H1 (cell line): ENCODE results near the gene RASA4B. TPM values are rescaled to one million over a fixed set of nuclear protein-coding genes. Genes with fewer than 3 reads are reported as not detected.

ENCODE experiments used
- CTCF ChIA-PET: fragments of 300-600 bp; sonication (Branson Sonifier 250); formaldehyde crosslinking; loops from one replicate; lab custom pipeline; 2021; ENCODE audit not compliant: partially characterized antibody; lab: Charles Lee
- POLR2A ChIA-PET: fragments of 300-600 bp; sonication (Branson Sonifier 250); formaldehyde crosslinking; loops from one replicate; lab custom pipeline; 2021; ENCODE audit warnings: inconsistent platforms; ENCODE audit not compliant: partially characterized antibody; lab: Charles Lee
- DNase-seq, 2 experiments: peaks; one replicate each; pipeline versions ENCODE4 v3.0.0 to v3.0.0-alpha.2; 2010 to 2022; ENCODE audit warnings: low spot score in 2 of 2, low read depth in 1 of 2, mixed read lengths in 1 of 2
- FAIRE-seq: peaks from 2 replicates; lab custom pipeline; 2011; peaks lifted over from hg19 to GRCh38; lab: Jason Lieb, UNC
- H2AFZ ChIP-seq: 2 replicates; pipeline ENCODE4 v1.8.1; 2012; ENCODE audit warnings: low read length, inconsistent platforms
- H2AK5ac ChIP-seq: 2 replicates; pipeline ENCODE4 v1.6.1; 2013; ENCODE audit warnings: low read depth, low read length
- H2BK120ac ChIP-seq: replicated peaks from 2 replicates; pipeline ENCODE3; 2013; ENCODE audit warnings: low read depth, low read length, inconsistent platforms
- H2BK12ac ChIP-seq: 2 replicates; pipeline ENCODE4 v1.6.1; 2013; ENCODE audit warnings: low read depth, low read length
- H2BK15ac ChIP-seq: 2 replicates; pipeline ENCODE4 v1.6.1; 2013; ENCODE audit warnings: low read length
- H2BK20ac ChIP-seq: 2 replicates; pipeline ENCODE4 v1.6.1; 2013; ENCODE audit warnings: low read length
- H2BK5ac ChIP-seq: 2 replicates; pipeline ENCODE4 v1.6.1; 2013; ENCODE audit warnings: low read depth, low read length
- H3K14ac ChIP-seq: 2 replicates; pipeline ENCODE4 v1.6.1; 2013; ENCODE audit warnings: inconsistent platforms; ENCODE audit not compliant: insufficient read length
- H3K18ac ChIP-seq: 2 replicates; pipeline ENCODE4 v1.6.1; 2013; ENCODE audit warnings: low read length; ENCODE audit errors: extremely low read depth
- H3K23ac ChIP-seq: 2 replicates; pipeline ENCODE4 v1.6.1; 2013; ENCODE audit warnings: inconsistent platforms; ENCODE audit not compliant: insufficient read length
- H3K23me2 ChIP-seq: 2 replicates; pipeline ENCODE4 v1.6.1; 2013; ENCODE audit warnings: low read depth, low read length
- H3K27ac ChIP-seq: 2 replicates; pipeline ENCODE4 v1.6.1; 2011; ENCODE audit warnings: low read depth, low read length, inconsistent platforms
- H3K27me3 ChIP-seq, 4 experiments: replicated peaks in 1 of 4; 1 replicate in 1 of 4; 2 replicates in 3 of 4; pipeline versions ENCODE4 v1.6.1 to v1.8.1; 2011 to 2013; ENCODE audit warnings: low read length in 3 of 4, mild to moderate bottlenecking in 3 of 4, inconsistent platforms in 2 of 4, mixed read lengths in 2 of 4, moderate library complexity in 1 of 4; ENCODE audit not compliant: control insufficient read depth in 3 of 4, insufficient read depth in 3 of 4; ENCODE audit errors: extremely low read depth in 1 of 4
- H3K36me3 ChIP-seq, 4 experiments: 2 replicates each; pipeline versions ENCODE4 v1.6.1 to v1.8.1; 2011 to 2013; ENCODE audit warnings: mild to moderate bottlenecking in 4 of 4, low read length in 3 of 4, moderate library complexity in 2 of 4, control low read depth in 1 of 4, inconsistent platforms in 1 of 4; ENCODE audit not compliant: insufficient read depth in 4 of 4, control insufficient read depth in 2 of 4
- H3K4ac ChIP-seq: replicated peaks from 2 replicates; pipeline ENCODE3; 2013; ENCODE audit warnings: low read length, low read depth, mixed read lengths, inconsistent platforms; ENCODE audit not compliant: insufficient read length
- H3K4me1 ChIP-seq, 4 experiments: replicated peaks in 1 of 4; 1 replicate in 1 of 4; 2 replicates in 3 of 4; pipeline versions ENCODE4 v1.6.1 to v1.8.1; 2011 to 2013; ENCODE audit warnings: low read length in 3 of 4, inconsistent platforms in 2 of 4, mixed read lengths in 1 of 4; ENCODE audit not compliant: insufficient read depth in 4 of 4, control insufficient read depth in 3 of 4
- H3K4me2 ChIP-seq, 2 experiments: 2 replicates each; pipeline versions ENCODE4 v1.6.1 to v1.8.1; 2011 to 2013; ENCODE audit warnings: low read depth in 2 of 2, low read length in 2 of 2, control low read depth in 1 of 2, inconsistent platforms in 1 of 2, mild to moderate bottlenecking in 1 of 2; ENCODE audit not compliant: insufficient read depth in 1 of 2
- H3K4me3 ChIP-seq, 4 experiments: fragments of 200-600, 300-600 bp in 1 of 4; sonication (generic), shearing (Covaris generic), sonication (Bioruptor Twin) in 1 of 4; 2 replicates each; pipeline versions ENCODE4 v1.5.1 to v1.8.1; 2011 to 2016; ENCODE audit warnings: low read length in 4 of 4, low read depth in 3 of 4, control low read depth in 2 of 4, inconsistent platforms in 2 of 4, mild to moderate bottlenecking in 2 of 4, mixed read lengths in 1 of 4, moderate library complexity in 1 of 4; ENCODE audit not compliant: insufficient read depth in 2 of 4; ENCODE audit errors: extremely low read depth in 1 of 4
- H3K56ac ChIP-seq: replicated peaks from 2 replicates; pipeline ENCODE3; 2013; ENCODE audit warnings: low read depth, mild to moderate bottlenecking, mixed read lengths, low read length, inconsistent platforms; ENCODE audit not compliant: insufficient read length
- H3K79me1 ChIP-seq: 2 replicates; pipeline ENCODE4 v1.6.1; 2013; ENCODE audit warnings: low read depth, low read length, control low read depth
- H3K79me2 ChIP-seq, 2 experiments: 2 replicates each; pipeline versions ENCODE4 v1.6.1 to v1.8.1; 2012 to 2013; ENCODE audit warnings: low read length in 2 of 2, mild to moderate bottlenecking in 2 of 2, inconsistent platforms in 1 of 2; ENCODE audit not compliant: insufficient read depth in 2 of 2, control insufficient read depth in 1 of 2
- H3K9ac ChIP-seq, 4 experiments: replicated peaks in 1 of 4; 1 replicate in 1 of 4; 2 replicates in 3 of 4; pipeline versions ENCODE4 v1.6.1 to v1.8.1; 2011 to 2013; ENCODE audit warnings: low read depth in 3 of 4, low read length in 3 of 4, control low read depth in 2 of 4, mild to moderate bottlenecking in 2 of 4, moderate library complexity in 2 of 4, inconsistent platforms in 1 of 4; ENCODE audit errors: extremely low read depth in 1 of 4
- H3K9me3 ChIP-seq, 2 experiments: 2 replicates each; pipeline versions ENCODE4 v1.6.1 to v1.8.1; 2012 to 2013; ENCODE audit warnings: mild to moderate bottlenecking in 2 of 2, moderate library complexity in 2 of 2, control low read depth in 1 of 2, inconsistent platforms in 1 of 2, low read depth in 1 of 2, low read length in 1 of 2, mixed read lengths in 1 of 2; ENCODE audit not compliant: insufficient read depth in 2 of 2
- H4K20me1 ChIP-seq, 2 experiments: replicated peaks in 1 of 2; 2 replicates each; pipeline versions ENCODE3 to v1.8.1; 2011 to 2013; ENCODE audit warnings: inconsistent platforms in 2 of 2, low read length in 2 of 2, mild to moderate bottlenecking in 1 of 2; ENCODE audit not compliant: insufficient read depth in 2 of 2, control insufficient read depth in 1 of 2
- H4K5ac ChIP-seq: 2 replicates; pipeline ENCODE4 v1.6.1; 2013; ENCODE audit warnings: low read length, low read depth, mixed read lengths, inconsistent platforms; ENCODE audit not compliant: insufficient read length
- H4K8ac ChIP-seq: 2 replicates; pipeline ENCODE4 v1.8.0; 2013; ENCODE audit warnings: mild to moderate bottlenecking, moderate library complexity, low read length, inconsistent platforms; ENCODE audit not compliant: insufficient read depth; ENCODE audit errors: extremely low read depth
- H4K91ac ChIP-seq: replicated peaks from 2 replicates; pipeline ENCODE3; 2013; ENCODE audit warnings: low read length, mixed read lengths, inconsistent platforms; ENCODE audit not compliant: insufficient read length
- HDAC2 ChIP-seq, 2 experiments: fragments of 300-600 bp in 1 of 2; sonication (generic) in 1 of 2; IDR thresholded peaks; 2 replicates each; pipeline ENCODE4 v1.6.1; 2011 to 2012; ENCODE audit warnings: low read depth in 2 of 2, low read length in 2 of 2, mild to moderate bottlenecking in 2 of 2, moderate library complexity in 2 of 2, borderline replicate concordance in 1 of 2, inconsistent platforms in 1 of 2
- WGBS, 2 experiments: shearing (Covaris generic) in 1 of 2; methylation state at CpG; one replicate each; pipeline versions ENCODE4 v1.1.6 to v1.1.7; 2013 to 2015; ENCODE audit warnings: low lambda C conversion rate in 2 of 2, mixed read lengths in 2 of 2, inconsistent platforms in 1 of 2, low coverage in 1 of 2, missing lambda C conversion rate in 1 of 2; ENCODE audit not compliant: insufficient replicate concordance in 2 of 2, insufficient coverage in 1 of 2, insufficient read length in 1 of 2; ENCODE audit errors: extremely low coverage in 1 of 2, missing lambda C conversion rate in 1 of 2; 5-methylcytosine and 5-hydroxymethylcytosine counted together
- polyA plus RNA-seq, 7 experiments: library from polyadenylated mRNA; depleted of rRNA in 3 of 7; stranded (reverse) in 5 of 7; unstranded in 2 of 7; fragments of >200 nt in 5 of 7; fragments of 200-250 nt in 2 of 7; gene quantifications; 1 replicate in 5 of 7; 2 replicates in 1 of 7; 4 replicates in 1 of 7; pipeline versions ENCODE4 v1.2.1 to v1.2.3, GENCODE V29; 2011 to 2013; ENCODE audit warnings: missing spikeins in 2 of 7, mixed read lengths in 2 of 7
- total RNA-seq: library from RNA; stranded (reverse); fragmentation: NEBNext Ultra II Directional; extraction: Animal tissue kit (Norgen Biotek cat#: 25700); gene quantifications from 2 replicates; pipeline ENCODE4 v1.2.1, GENCODE V29; 2021

The RASA4B gene
- total and polyA plus RNA-seq, 2 of the 8 experiments (the other 6 are each of a cell fraction or from before 2014, with no cell fraction given) = 3.4 to 6.7 TPM

- Histone ChIP-seq H3K4me1 (peaks cover 0 to 3% (median 0%) of the 10 kb centered on the region in 4 experiments; a peak in 2 of 7 replicates), H2BK12ac (no peak overlapping the region), H2BK15ac (no peak overlapping the region), H3K79me2 (no peaks in the 10 kb centered on the region), H4K20me1 (peaks cover 0 to 2% of the 10 kb centered on the region in 2 experiments), H2BK20ac (no peak overlapping the region), H3K79me1 (no peaks in the 10 kb centered on the region), H2BK5ac (no peak overlapping the region), H3K27me3 (no peaks in the 10 kb centered on the region; a peak in 1 of 7 replicates), H2AFZ (no peak overlapping the region), H3K27ac (no peak overlapping the region), H3K36me3 (peaks cover 7 to 22% (median 17%) of the 10 kb centered on the region in 4 experiments; a peak in 5 of 8 replicates), H3K4me3 (no peak overlapping the region), H3K9ac (no peak overlapping the region), H3K14ac (no peak overlapping the region), H4K5ac (no peak overlapping the region), H4K91ac (no peak overlapping the region)
- POLR2A ChIA-PET = interaction anchor here (0.8 to 4.5 kb wide), 7 partner anchors 8 to 59 kb away, joined by 3 to 27 read pairs (median 5); partner anchors contain the start of genes ALKBH4 and LRWD1
- DNase-seq (no peak), FAIRE-seq (no peak)
- 93% methylated on average over 10 of the region's 10 CpGs; no CpG with 5 or more reads in 1 of the 2 experiments for WGBS, 2 experiments
- CTCF ChIA-PET = interaction anchor here (0.6 to 2.1 kb wide), 8 partner anchors 21 to 1338 kb away, joined by 3 to 5 read pairs (median 3); no protein-coding TSS in a partner anchor
- TF ChIP-seq HDAC2 (IDR thresholded peaks at IDR 0.05; ENCODE audit: borderline replicate concordance in 1 of 2, low read depth in 2 of 2, low read length in 2 of 2) = no peak
- TF ChIP-seq, all 59 proteins: peak for 0
- no peak overlapping the region for H2AK5ac ChIP-seq
- no peak overlapping the region for H3K18ac ChIP-seq
- no peak overlapping the region for H3K23ac ChIP-seq
- no peak overlapping the region for H3K4me2 ChIP-seq
- H3K9me3 ChIP-seq = no peaks in the 10 kb centered on the region
- no peaks in the 10 kb centered on the region; the same call in 1 of the 2 replicates for H3K23me2 ChIP-seq
- no peak overlapping the region for H2BK120ac ChIP-seq
- H3K4ac ChIP-seq = no peak overlapping the region
- no peak overlapping the region for H4K8ac ChIP-seq
- no peak overlapping the region for H3K56ac ChIP-seq
Observed at GRCh38 chr7:102456327-102456726, 61.2 kb downstream of the RASA4B start.
